NCI-H2107 treated with DMSO at 0.1 percent for 48 hours (cell line): ENCODE results near the gene XYLB.
A peak's percentile ranks its signal among the peaks of the same experiment; 100 is the strongest.

Experiments used
- DNase-seq: peaks from one replicate; lab custom pipeline; 2025; ENCODE audit not compliant: unreplicated experiment; lab: John Stamatoyannopoulos, UW

The XYLB gene

DNA sequence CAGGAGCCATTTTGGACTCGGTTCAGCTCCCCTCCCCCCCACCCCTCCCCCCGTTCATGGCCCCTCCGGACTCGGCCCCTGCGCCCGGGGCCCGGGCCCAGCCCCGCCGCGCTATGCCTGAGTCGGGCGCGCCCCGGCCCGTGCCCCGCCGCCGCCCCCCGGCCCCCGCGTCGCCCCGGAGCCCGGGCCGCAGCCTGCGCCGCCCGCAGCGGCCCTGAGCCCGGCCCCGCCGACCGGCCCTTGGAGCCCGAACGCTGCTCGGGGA lies 107.3 kb downstream of the XYLB start:
- DNase-seq: no peak

DNA sequence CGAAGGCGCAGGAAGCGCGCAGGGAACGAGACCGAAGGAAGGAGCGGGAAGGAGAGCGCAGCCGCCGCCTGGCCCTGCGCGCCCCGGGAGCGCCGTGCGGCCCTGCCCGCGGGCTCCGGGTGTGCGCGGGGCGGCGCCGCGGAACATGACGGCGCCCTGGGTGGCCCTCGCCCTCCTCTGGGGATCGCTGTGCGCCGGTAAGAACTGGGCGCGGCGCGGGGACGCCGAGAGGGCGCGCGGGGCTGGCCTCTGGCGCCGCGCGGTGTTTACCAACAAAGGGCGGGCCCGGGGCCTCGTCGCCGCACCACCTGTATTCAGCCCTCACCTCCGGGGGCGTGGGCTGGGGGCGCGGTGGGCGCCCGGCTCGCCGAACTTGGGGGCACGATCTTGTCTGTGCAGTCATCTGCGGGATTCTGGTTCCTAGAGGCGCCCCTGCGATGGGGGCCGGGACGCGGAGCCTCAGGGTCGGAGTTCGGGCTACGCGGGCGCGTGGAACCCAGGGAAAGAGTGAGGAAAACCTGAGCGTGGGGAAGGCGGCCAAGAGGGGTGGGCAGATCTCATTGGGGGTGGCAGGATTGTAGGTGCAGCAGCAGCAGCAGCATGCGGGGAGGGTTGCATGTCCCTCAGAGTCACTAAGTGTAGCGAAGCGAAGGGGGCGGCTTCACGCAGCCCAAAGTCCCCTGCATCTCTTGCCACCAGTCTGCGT lies 107.7 kb downstream of the XYLB start:
- no peak for DNase-seq

DNA sequence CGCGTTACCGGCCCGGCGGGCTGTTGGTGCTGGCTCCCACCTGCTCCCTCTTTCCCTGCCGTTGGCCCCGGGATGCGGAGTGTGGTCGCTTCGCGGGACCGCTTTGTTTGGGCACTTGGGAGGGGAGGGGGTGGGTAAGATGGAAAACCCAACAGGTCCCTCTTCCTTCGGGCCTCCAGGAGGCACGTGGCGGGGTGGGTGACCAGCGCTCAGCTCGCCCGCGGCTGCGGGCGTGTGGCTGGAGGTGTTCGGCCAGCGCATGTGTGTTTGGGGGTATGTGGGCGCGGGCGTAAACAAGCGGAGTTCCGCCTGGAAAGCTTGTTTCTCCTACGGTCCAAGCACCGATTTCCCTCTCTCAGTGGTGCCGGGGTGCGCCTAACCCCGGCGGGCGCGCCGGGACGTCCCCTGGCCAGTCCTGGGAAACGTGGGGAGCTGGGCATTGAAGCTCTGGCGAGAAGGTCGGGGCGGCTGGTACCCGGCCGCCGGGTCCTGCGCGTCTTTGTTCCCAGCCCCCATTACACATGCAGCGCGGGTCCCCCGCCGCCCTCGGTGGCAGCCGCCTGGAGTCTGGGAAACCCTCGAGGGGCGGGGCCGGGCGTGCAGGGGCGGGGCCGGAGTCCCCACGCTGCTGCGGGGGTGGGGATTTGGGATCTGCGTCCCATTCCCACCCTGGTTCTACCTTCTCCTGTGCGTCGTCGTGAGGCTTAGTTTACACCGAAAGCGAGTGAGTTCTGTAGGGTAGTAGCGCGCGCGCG lies 108.5 kb downstream of the XYLB start:
- DNase-seq: peak; percentile 42

DNA sequence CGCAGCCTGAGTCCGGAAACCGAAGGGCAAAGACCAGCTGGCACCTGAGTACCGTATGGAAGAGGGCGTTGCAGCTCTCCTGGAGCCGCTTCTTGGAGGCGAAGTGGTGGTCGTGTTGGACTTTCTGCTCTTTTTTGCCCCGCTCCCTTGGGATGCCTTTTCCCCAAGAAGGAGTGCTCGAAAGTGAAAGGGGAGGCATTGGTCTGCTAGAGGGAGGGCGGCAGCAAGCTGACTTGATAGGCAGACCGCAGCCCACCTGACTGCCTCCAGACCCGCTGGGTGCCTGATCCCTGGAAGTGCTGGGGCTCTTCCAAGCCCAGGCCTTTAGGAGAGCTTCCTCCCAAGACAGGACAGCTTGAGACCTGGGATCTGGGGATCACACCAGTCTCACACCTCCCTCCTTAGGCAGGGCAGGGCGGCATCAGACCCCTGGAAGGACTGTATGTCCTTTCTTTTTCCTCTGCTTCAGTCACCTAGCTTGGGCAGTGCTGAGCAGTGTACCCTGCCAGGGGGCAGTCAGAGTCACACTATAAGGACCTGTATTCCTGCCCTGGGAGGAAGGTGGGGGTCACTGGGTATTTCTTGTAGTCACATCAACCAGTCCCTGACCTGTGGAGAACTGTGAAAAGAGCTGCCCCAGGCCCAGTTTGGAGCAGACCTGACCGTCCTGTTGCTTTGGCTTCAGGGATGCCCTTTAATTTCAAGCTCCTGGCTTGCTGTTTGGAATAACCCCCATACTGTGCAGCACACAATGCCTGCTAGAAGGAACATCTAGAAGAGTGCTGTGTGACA lies 109.2 kb downstream of the XYLB start:
- no peak for DNase-seq

DNA sequence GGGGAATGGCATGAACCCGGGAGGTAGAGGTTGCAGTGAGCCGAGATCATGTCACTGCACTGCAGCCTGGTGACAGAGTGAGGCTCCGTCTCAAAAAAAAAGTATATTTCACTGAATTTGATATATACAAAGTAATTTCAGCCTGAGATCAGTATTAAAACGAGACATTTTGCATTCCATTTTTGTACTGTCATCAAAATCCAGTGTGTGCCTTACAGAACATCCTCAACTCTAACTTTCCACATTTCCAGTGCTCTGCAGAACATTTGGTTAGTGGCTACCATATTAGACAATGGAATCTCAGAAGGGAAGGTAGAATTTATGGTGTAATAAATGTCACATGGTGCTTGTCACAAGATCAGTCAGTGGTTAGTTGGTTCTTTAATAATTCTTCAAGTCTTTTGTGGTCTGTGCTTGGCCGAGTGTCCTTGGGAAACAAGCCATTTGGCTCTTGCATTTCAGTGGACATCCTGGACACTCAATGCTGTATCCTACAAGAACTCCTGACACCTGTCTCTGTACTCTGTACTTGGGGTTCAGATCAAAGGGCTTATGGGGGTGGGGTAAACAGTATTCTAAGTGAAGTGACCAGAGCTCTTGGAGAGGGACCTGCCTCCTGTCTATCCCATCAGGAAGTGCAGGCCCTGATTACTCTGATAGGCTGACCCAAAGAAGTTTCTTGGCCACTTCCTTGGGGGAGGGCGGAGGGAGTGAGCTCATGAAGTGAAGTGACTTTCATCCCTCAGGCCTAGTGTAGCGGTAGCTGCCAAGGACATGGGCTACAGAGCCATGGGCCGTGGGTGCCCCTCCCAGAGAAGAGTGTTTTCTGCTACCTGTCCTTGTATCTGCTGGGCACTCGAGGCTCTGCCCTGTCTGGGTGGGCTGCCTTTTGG lies 110.8 kb downstream of the XYLB start:
- DNase-seq: no peak

DNA sequence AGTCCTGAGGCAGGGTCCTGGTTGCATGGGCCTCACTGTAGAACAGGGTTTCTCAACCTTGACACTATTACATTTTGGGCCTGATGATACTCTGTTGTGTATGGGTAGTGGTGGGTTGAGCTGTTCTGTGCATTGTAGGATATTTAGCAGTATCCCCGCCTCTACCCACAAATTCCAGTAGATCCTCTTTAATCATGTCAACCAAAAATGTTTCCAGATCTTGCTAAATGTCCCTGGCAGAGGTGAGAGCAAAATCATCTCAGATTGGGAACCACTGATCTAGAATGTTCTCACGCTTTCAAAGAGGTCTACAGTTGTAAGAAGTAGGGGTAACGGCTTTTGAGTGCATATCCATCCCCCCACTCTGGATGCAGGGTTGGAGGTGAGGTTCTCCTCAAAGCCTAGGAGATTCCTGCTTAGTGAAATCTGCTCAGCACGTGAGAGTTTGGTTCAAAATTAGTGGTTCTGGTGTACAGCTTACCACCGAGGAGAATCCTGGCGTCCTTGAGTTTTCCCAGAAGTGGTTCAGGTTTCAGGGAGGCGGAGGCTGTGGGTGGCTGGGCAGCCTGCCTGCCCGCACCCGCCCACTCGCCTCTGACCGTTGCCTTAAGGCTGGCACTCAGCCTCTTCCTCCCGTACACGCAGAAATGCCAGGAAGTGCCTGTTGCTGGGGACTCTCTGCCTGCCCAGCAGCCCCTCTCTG lies 112.4 kb downstream of the XYLB start:
- no peak for DNase-seq

DNA sequence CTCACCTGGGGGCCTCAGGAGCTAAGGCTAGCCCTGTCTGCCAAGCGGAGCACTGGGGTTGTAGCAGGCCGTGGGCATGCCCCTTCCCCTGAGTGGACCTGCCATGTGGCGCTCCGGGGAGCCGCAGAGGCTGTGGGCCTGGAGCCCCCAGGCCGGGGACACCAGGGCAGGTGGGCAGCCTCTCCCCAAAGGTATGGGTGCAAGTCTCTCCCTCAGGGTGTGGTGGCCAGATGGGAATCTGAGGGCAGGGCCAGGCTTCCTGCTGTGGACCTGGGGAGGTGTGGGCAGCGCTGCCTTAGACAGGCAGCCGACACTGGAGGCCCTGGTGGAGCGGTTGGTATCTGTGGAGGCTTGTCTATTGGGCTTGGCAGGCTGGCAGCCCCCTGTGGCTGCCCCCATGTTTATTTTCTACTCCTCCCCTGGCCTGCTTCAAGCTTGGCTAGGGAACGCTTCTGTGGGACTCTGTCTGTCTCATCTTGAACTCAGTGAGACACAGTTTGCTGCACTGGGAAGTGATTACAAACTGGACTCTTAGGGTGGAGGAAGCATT lies 113.0 kb downstream of the XYLB start:
- DNase-seq: no peak

DNA sequence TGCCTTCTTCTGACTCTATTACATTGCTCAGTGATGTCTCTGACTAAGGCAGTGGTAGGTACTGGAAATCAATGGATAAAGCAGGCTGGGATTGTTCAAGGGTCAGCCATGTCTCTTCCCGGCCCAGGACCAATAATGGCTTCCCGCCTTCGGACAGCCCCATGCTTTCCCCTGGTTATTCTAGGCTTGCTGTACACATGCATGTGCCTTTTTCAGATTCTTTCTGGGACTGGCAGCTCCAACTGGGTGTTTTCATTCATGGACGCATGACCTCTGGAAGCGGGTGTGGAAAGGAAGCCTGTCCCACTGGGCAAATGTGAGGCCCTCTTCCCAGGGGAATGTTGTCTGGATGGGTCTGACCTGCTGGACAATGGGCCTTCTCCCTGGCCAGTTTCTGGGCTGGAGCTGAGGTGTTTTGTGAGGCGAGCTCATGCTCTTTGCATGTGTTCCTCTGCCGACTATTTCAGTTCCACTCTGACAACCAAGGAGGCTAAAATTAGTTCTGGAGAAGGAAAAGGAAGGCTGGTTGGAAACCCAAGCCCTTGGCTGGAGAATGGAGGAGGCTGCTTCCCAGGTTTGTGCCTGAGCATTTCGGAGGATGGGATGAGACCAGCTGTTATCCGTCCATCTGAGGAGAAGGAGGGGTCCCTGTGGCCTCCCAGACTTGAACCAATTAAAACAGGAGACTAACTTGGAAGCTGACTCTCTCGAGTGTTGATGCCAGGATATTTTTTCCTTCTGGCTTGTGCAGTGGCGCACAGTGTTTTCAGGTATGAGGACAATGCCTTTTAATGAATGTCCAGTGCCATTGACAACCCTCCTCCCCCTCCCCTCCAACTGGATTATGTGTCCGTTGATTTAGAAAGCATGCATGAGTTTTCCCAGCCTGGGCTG lies 114.0 kb downstream of the XYLB start:
- DNase-seq: no peak
